Stimulated activated CD8-positive, alpha-beta memory T cell treated with anti-CD3 and anti-CD28 coated beads, Interleukin-15, amount 100 ng/mL, for 48 hours (primary cell): ENCODE data around the gene GNAT3.

Source experiments
- DNase-seq, 2 donors: peaks; one replicate each; pipeline ENCODE4 v3.0.0-alpha.2; 2020; ENCODE audit warnings: low read depth in 2 of 2

The GNAT3 gene

GRCh38 chr7:80417211-80417793 is 94.6 kb downstream of the GNAT3 start:
- no peak for DNase-seq

GRCh38 chr7:80415522-80415921 is 96.3 kb downstream of the GNAT3 start:
- no peak for DNase-seq

DNA sequence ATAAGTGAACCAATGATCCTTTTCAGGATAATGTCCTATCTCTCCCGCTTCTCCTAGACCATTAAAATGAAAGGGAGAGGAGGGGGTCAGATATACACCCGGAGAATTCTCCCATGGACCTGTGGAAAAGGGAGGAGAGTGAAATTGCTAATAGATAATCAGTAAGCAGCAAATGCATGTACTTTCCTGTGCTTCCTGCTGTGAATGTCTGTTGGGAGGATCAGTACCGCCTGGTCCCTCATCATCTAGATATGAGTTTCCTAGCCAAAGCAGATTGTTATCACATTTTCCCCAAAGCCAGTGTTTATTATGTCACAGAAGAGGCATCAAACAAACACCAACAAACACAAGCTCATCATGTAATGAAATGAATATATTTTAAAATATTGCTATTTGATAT is 96.8 kb downstream of the GNAT3 start:
- no peak for DNase-seq

- no peak for DNase-seq
These were observed 97.5 kb downstream of the GNAT3 start for GRCh38 chr7:80414331-80414730.

DNA sequence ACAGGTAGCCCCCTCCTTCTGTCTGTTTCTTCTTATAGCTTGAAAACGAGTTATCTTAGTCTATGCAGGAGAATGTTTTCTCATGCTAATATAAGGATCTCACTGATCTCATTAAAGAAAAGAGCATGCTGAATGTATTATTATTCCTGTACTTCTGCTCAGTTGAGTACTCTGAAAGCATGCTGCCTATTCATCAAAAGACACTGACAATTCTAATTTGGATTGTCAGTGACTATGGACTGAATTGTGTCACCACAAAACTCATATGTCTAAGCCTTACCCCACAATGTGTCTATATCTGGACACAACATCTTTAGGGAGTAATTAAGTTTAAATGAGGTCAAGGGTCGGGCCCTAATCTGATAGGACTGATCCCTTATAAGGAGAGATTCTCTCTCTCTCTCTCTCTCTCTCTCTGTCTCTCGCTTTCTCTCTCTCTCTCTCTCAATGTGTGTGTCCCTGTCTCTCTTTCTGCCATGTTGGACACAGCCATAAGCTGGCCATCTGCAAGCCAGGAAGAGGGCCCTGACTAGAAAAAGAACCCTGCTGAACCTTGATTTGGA is 98.4 kb downstream of the GNAT3 start:
- no peak for DNase-seq

DNA sequence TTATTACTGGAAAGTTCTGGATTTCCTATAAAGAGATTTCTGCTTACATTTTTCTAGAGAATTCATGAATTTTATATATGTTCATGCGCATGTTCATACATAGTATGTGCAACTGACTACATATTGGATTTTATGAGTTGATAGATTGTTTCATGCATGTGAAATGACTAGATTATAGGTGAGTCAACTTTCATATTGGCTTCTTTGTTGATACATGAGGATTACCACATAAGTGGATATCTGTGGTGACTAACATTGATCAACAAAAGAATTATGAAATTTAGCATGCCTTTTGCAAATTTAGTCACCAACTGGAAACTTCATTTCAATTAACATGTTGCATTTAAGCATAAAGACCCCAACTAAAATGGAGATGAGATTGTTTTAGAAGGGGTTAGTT is 99.0 kb downstream of the GNAT3 start:
- DNase-seq = no peak

- no peak for DNase-seq
These were observed 100.2 kb downstream of the GNAT3 start for GRCh38 chr7:80411621-80412020.

DNA sequence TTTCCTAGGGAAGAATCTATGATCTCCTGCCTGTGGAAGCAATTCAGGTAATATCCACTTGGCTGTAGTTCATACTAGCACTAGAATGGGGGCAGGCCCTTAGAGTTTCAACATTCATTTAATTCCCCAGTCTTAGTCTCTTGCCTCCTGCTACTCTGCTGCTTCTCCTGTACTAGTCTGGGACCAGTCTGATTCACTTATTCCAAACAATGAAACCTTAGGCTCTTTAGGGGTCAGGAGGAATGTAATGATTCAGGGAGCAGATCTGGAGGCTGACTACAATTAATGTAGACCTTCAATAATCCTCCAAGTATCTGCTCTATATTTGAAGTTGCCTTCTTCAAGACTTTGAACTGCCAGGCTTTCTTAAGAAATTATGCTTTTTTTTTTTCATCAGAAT is 101.8 kb downstream of the GNAT3 start:
- DNase-seq = no peak
